ENCODE measurements around the gene MEIOSIN.
"Not testable (repeated sequence)": the region's sequence is repeated elsewhere in the genome, so short reads cannot be mapped to it uniquely, and the experiment has no call there.

The MEIOSIN gene, protein sequence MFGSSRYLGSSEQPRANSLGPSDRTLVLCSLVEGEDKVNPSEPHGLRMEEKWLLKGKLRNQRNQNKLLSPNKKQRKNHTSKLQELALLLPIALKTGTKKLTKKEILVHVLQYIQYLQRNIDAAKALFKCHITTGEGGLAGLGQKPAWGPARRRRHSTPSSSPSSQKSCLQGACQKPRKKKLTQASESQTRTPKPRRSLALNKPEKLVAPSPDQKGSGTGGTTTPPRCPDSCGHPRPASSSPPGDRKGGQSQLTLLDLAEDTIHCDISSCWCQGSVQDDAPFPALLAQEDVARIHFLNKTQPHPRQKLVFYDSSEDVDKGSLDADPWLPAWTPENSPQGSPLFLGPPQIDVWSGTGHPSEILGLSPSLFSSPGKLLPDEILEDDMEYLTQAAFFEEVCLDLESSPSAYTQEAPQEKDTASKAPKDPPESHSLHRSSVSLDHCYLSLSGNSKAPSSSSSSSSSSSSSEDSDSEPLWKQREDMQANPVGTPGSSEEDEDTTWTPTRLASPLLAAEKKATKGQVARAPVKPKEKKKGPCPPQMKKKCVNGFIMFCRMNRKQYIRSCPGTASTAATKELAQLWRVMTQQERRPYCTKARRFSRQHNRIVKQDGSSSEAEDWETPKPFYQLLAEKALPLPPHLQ

DNA sequence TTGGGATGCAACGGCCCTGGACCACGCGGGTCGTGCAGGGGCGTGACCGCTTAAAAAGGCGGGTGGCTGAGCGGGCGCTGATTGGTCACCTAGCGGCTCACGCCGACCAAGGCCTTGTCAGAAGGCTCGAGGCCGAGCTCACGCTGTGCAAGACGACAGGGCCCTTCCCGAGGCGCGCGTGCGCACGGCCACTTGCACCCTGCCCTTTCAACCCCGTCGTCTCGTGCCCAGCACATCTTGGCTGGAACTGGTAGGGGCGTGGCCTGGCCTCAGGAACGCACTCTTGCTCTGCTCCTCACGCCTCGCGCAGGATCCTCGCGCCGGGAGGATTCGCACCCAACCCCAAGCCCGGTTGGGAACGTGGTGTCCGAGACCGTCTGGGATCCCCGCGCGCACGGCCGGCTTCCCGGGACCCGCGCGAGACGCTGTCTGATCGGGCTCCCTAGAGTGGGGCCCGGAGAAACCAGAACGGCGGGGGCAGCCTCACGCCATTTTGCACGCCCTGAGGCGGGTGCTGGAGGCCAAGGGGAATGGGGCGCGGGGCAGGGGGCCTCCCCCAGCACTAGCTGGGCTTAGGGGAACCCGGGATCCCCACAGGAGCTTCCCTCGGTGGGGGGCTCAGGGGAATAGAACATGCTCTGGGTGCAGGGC is at the start of gene MEIOSIN:
MEIOSIN (plus strand) TSS at position 280 of the 651 bp plus-strand sequence. CDS start 1,938 bp downstream, outside the sequence.
- DNase-seq: no peak

DNA sequence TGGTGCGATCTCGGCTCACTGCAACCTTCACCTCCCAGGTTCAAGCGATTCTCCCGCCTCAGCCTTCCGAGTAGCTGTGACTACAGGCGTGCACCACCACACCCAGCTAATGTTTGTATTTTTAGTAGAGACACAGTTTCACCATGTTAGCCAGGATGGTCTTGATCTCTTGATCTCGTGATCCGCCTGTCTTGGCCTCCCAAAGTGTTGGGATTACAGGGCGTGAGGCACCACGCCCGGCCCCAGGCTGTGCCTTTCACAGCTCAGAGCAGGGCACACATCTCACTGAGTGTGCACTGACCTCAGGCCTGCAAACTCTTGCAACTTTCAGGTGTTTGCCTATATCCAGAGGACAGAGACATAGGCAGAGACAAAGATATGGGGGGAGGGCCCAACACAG is 48.2 kb upstream of the MEIOSIN start:
- DNase-seq: not testable (repeated sequence)

DNA sequence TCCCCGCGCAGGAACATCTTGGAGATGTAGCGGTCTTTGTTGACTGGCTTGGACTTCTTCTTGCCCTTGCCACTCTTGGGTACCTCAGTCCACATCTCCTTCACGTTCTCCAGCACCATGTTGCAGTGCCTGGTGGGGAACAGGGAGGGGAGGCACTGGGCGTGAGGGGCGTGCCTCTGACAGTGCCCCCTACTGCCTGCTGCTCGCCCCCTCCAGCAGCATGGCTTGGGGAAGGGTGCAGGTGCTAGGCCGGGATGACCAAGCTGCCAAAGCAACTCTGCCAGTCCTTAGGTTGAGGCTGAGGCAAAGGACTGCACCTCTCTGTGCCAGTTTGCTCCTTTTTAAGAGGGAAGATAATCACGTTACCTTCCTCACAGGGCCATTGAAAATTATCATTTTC is 45.6 kb upstream of the MEIOSIN start:
- no peak for DNase-seq

DNA sequence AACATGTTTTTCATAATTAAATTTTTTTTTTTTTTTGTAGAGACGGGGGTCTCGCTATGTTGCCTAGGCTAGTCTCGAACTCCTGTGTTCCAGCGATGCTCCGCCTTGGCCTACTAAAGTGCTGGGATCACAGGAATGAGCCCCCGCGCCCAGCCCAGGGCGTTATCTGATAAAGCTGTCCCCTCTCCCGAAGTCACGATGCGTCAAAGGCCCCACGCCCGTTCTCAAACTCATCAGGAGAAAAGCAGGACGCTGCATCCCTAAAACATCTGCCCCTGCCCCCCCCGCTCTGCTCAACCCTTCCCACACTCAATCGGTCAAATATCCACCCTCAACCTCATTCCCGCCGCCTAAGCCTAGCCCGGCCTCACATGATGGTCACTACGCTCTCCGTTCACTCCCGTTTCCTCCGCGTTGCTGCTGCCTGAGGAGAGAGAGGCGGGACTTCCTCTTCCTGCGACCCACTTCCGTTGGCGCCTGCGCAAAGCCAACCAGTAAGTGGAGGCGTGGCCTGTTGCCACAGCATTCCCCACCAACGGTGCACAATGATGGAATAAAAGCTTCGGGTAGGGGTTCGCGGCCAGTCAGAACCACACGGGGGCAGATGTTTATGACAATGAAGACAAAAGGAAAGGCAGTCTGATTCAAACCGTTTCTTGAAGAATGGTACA is 41.6 kb upstream of the MEIOSIN start, which contains the start of gene SNRPD2:
SNRPD2 (minus strand) TSS at position 438 of the 671 bp plus-strand sequence; CDS start at position 373, 65 bp downstream.
- DNase-seq: peak; percentile 92

GRCh38 chr19:45692187-45693105 is 40.8 kb upstream of the MEIOSIN start, which contains the start of gene QPCTL:
Gene QPCTL (plus strand): TSS chr19:45692666. CDS start chr19:45692704, 38 bp downstream.
- peak; percentile 97 for DNase-seq

- DNase-seq: peak; percentile 83
Observed at GRCh38 chr19:45693106-45693788, 40.0 kb upstream of the MEIOSIN start.

GRCh38 chr19:45701676-45702075 is 31.6 kb upstream of the MEIOSIN start:
- no peak for DNase-seq

- no peak for DNase-seq
Observed at GRCh38 chr19:45705115-45705514, 28.1 kb upstream of the MEIOSIN start.

DNA sequence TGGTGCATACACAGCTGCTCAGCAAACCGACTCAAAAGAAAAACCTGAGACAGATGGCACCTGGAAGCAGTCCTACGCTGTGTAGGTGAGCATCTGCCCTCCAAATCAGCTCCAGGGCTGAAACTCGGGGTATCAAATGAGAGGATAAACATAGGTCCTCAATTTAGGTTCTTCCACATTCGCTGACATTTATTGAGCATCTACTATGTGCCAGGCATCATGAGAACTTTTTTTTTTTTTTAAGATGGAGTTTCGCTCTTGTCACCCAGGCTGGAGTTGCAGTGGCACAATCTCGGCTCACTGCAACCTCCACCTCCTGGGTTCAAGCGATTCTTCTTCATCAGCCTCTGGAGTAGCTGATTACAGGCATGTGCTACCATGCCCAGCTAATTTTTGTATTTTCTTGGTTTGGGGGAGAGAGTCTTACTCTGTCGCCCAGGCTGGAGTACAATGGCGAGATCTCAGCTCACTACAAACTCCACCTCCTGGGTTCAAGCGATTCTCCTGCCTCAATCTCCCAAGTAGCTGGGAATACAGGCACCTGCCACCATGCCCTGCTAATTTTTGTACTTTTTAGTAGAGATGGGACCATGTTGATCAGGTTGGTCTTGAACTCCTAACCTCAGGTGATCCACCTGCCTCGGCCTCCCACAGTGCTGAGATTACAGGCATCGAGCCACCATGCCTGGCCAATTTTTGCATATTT is 27.4 kb upstream of the MEIOSIN start:
- no peak for DNase-seq

GRCh38 chr19:45710356-45711130 is 22.7 kb upstream of the MEIOSIN start:
- DNase-seq: no peak

DNA sequence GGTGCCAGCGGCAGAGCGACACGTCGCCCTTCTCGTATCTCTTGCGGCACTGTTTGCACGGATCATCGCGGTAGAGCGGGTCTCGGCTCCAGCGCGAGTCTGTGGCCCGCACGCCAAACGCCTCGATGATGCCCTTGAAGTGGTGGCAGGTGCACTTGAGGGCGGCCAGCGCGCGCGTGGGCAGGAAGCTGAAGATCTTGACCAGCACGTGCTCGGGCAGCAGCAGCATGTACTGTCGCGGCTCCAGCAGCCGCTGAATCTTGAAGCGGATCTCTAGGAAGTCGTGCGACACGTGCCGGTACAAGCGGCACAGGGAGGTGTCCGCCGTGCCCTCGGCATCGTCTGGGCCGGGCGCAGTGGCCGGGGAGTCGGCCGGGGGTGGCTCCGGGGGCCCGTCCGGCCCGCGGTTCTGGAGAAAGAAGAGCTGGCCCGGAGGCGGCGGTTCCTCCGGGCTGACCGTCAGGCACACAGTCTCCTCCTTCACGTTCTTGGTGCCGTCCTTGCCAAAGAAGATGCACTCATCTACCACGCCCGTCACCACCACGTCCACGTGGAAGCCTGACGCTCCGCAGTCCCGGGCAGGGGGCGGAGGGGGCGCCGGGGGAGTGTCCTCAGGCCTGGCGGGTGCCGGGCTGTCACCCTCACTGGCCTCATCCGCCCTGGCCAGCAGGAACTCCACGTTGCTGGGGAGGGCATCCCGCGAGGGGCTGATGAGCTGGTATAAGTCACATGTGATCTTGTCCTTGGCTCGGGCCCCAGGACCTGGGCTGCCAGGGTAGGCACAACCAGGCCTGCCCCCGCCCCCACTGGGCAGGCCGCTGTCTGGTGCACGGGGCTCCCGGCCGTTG is 21.2 kb upstream of the MEIOSIN start:
- DNase-seq: no peak

DNA sequence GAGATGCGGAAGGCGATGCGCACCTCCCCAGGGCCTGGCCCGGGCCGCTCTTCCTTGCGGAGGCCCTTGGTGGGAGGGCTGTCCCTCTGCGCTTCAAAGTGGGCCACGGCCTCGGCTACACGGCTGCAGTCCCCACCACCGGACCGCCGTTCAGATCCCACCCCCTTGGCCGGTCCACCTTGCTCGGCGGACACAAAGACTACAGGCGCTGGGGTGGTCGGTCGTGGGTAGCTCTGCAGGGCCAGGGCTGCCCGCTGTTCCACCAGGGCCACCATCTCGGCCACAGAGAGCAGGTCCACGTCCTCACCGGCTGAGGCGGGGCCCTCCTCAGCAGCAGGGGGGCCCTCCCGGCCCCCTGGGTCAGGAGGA is 20.6 kb upstream of the MEIOSIN start:
- DNase-seq: no peak

DNA sequence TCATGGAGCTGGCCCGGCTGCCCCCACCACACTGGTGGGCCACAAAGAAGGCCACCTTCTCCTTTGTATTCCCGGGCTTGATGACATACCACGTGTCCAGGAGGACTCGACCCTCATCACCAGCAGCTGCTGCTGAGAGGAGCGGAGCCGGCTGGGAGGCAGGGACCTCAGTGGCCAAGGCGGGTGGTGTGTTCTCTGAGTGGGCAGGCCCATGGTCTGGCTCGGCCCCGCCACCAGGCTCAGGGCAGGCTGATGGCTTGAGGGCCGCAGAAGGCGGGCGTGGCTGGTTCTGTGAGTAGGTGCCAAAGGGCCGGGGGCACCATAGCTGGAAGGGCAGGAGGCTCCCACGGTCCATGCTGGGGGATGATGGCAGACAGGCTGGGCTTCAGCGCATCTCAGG is 20.1 kb upstream of the MEIOSIN start:
- DNase-seq: no peak

GRCh38 chr19:45715139-45715538 is 18.1 kb upstream of the MEIOSIN start:
- DNase-seq: no peak

DNA sequence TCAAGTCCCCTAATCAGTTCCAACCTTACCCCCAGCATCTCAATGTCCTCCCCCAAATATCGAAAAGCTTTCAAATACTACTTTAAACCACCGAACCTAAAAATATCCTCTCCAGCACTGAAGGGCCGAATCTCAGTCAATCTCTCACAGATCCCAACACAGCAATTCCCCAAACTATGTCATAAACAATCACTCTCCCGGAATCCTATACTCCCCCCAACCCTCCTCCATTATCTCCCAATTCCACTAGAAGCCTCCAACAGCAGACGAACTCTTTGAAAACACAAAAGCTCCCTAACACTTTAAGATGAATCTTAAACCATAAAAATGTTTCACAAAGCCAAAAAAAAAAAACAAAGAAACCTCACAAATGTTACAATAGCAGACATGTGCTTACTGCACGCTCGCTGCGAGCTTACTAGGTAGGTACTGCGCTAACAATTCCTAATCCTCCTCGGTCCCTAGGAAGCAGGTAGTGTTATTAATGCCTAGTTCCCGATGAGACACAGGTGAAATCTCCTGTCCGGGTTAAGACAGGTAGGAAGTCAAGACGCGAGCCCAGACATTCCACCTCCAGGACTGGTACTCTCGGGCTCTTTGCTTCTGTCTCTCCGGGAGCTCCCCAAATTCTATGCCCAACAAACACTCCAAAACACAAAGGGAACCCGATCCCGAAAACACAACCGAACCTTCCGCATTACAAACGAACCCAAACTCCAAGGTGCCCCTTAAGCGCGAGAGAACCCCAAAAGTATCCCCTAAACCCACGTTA is 16.7 kb upstream of the MEIOSIN start:
- peak; percentile 34 for DNase-seq

GRCh38 chr19:45717131-45717982 is 15.9 kb upstream of the MEIOSIN start:
- DNase-seq: peak; percentile 97

Measured in CD4-positive, alpha-beta T cell treated with Interleukin-17A for 4 hours (primary cell).